NT2/D1 (cell line): ENCODE data around the gene CCND3.

Experiments used
- SUZ12 ChIP-seq: IDR thresholded peaks from 2 replicates; pipeline ENCODE4 v1.6.1; 2011; ENCODE audit not compliant: insufficient read length, insufficient read depth; ENCODE audit errors: extremely low read depth
- YY1 ChIP-seq: IDR thresholded peaks from 2 replicates; pipeline ENCODE4 v1.6.1; 2011; ENCODE audit not compliant: insufficient read length, insufficient read depth
- ZNF274 ChIP-seq: IDR thresholded peaks from 2 replicates; pipeline ENCODE4 v1.6.1; 2011; ENCODE audit warnings: mild to moderate bottlenecking, low read depth, low read length

- no peak for TF ChIP-seq SUZ12
- TF ChIP-seq YY1: no peak
- TF ChIP-seq ZNF274: no peak
Observed at GRCh38 chr6:41947581-41948220, 6.1 kb upstream of the CCND3 start.
